MM.1S (cell line): ENCODE measurements around the gene TMA16.

ENCODE experiments used
- DNase-seq: peaks from one replicate; pipeline ENCODE4 v3.0.0-alpha.2; 2015
- H2AFZ ChIP-seq: fragments of 300-600 bp; sonication (generic); 2 replicates; pipeline ENCODE4 v1.6.0; 2016; ENCODE audit warnings: antibody characterized with exemption, low read length
- H3F3A ChIP-seq: fragments of 300-600 bp; sonication (generic); 2 replicates; pipeline ENCODE4 v1.6.1; 2016; ENCODE audit warnings: mild to moderate bottlenecking, antibody characterized with exemption, low read length, moderate library complexity, mixed read lengths; ENCODE audit not compliant: insufficient read depth
- H3K27ac ChIP-seq: fragments of 300-600 bp; sonication (generic); 2 replicates; pipeline ENCODE4 v1.5.1; 2016; ENCODE audit warnings: mild to moderate bottlenecking, low read length
- H3K27me3 ChIP-seq: fragments of 300-600 bp; sonication (generic); replicated peaks from 2 replicates; pipeline ENCODE4 v1.6.0; 2016; ENCODE audit warnings: low read length; ENCODE audit not compliant: insufficient read depth
- H3K36me3 ChIP-seq: fragments of 300-600 bp; sonication (generic); replicated peaks from 2 replicates; pipeline ENCODE4 v1.6.1; 2016; ENCODE audit warnings: mild to moderate bottlenecking, low read length, mixed read lengths; ENCODE audit not compliant: insufficient read depth
- H3K4me1 ChIP-seq: fragments of 300-600 bp; sonication (generic); 2 replicates; pipeline ENCODE4 v1.6.1; 2016; ENCODE audit warnings: low read length, mixed read lengths
- H3K4me2 ChIP-seq: fragments of 300-600 bp; sonication (generic); 2 replicates; pipeline ENCODE4 v1.6.0; 2016; ENCODE audit warnings: low read depth, low read length
- H3K4me3 ChIP-seq: fragments of 300-600 bp; sonication (generic); 2 replicates; pipeline ENCODE4 v1.5.1; 2016; ENCODE audit warnings: low read length, mixed read lengths
- H3K79me2 ChIP-seq: fragments of 300-600 bp; sonication (generic); 2 replicates; pipeline ENCODE4 v1.6.1; 2016; ENCODE audit warnings: mixed run types, low read length, mixed read lengths
- H3K9ac ChIP-seq: fragments of 300-600 bp; sonication (generic); 2 replicates; pipeline ENCODE4 v1.6.1; 2016; ENCODE audit warnings: low read length, mixed read lengths
- H3K9me2 ChIP-seq: fragments of 300-600 bp; sonication (generic); replicated peaks from 2 replicates; pipeline ENCODE4 v1.6.1; 2016; ENCODE audit warnings: mild to moderate bottlenecking, low read length, mixed read lengths; ENCODE audit not compliant: insufficient read depth
- H3K9me3 ChIP-seq: fragments of 300-600 bp; sonication (generic); replicated peaks from 2 replicates; pipeline ENCODE4 v1.6.1; 2016; ENCODE audit warnings: mild to moderate bottlenecking, low read length, mixed read lengths; ENCODE audit not compliant: insufficient read depth
- H4K20me1 ChIP-seq: fragments of 300-600 bp; sonication (generic); 2 replicates; pipeline ENCODE4 v1.6.1; 2016; ENCODE audit warnings: mild to moderate bottlenecking, low read length, moderate library complexity, mixed read lengths; ENCODE audit not compliant: insufficient read depth
- EZH2 ChIP-seq: fragments of 300-600 bp; sonication (generic); optimal IDR thresholded peaks from 2 replicates; pipeline ENCODE3; 2017; ENCODE audit warnings: low read depth, mild to moderate bottlenecking, antibody characterized with exemption, low read length, mixed read lengths
- EZH2phosphoT487 ChIP-seq: fragments of 300-600 bp; sonication (generic); IDR thresholded peaks from 2 replicates; pipeline ENCODE4 v1.6.1; 2018; ENCODE audit warnings: antibody characterized with exemption, low read length
- TF ChIP-seq, protein P1 (sequence below): fragments of 300-600 bp; sonication (generic); IDR thresholded peaks from 2 replicates; pipeline ENCODE4 v1.5.1; 2016; ENCODE audit warnings: antibody characterized with exemption, low read length, mixed read lengths

Gene TMA16

DNA sequence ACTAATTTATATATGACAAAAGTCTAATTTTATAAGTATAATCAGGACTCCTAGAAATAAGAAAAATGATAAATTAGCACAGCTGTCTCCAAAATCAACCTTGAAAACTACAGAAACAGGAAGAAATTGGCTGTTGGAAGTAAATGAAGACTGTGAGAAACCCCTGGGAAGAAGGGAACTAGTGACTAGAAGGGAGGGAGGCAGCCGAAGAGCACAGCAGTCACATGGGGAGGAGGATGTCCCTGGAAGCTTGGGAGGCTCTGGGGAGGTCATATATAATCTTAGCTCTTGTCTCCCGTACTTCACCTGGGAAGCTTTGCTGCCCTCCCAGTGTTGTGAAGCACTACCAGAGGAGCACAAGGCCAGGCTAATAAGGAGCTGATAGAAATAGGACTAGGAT lies 8.9 kb upstream of the TMA16 start:
- Histone ChIP-seq H3K9me3 (no peaks in the 10 kb centered on the region), H4K20me1 (no peaks in the 10 kb centered on the region), H2AFZ (no peak overlapping the region), H3K9me2 (no peaks in the 10 kb centered on the region), H3K79me2 (no peaks in the 10 kb centered on the region), H3K9ac (no peak overlapping the region), H3K4me2 (no peak overlapping the region), H3K4me1 (peaks cover 17% of the 10 kb centered on the region), H3K4me3 (no peak overlapping the region), H3K36me3 (no peaks in the 10 kb centered on the region), H3K27ac (no peak overlapping the region), H3F3A (no peaks in the 10 kb centered on the region), H3K27me3 (no peaks in the 10 kb centered on the region)
- no peak for DNase-seq
- TF ChIP-seq, protein P1, sequence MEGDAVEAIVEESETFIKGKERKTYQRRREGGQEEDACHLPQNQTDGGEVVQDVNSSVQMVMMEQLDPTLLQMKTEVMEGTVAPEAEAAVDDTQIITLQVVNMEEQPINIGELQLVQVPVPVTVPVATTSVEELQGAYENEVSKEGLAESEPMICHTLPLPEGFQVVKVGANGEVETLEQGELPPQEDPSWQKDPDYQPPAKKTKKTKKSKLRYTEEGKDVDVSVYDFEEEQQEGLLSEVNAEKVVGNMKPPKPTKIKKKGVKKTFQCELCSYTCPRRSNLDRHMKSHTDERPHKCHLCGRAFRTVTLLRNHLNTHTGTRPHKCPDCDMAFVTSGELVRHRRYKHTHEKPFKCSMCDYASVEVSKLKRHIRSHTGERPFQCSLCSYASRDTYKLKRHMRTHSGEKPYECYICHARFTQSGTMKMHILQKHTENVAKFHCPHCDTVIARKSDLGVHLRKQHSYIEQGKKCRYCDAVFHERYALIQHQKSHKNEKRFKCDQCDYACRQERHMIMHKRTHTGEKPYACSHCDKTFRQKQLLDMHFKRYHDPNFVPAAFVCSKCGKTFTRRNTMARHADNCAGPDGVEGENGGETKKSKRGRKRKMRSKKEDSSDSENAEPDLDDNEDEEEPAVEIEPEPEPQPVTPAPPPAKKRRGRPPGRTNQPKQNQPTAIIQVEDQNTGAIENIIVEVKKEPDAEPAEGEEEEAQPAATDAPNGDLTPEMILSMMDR, result no peak
- TF ChIP-seq EZH2 (no peak), EZH2phosphoT487 (no peak)

DNA sequence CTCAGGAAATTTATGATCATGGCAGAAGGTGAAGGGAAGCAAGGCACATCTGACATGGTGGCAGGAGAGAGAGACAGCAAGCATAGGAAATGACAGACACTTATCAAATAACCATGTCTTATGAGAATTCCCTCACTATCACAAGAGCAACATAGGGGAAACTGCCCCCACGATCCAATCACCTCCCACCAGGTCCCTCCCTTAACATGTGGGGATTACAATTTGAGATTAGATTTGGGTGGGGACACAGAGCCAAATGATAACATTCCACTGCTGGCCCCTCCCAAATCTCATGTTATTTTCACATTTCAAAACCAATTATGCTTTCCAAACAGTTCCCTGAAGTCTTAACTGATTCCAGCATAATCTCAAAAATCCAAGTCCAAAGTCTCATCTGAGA lies 8.2 kb upstream of the TMA16 start:
- Histone ChIP-seq H3K4me3 (no peak overlapping the region), H3K27ac (no peak overlapping the region), H3K9ac (no peak overlapping the region), H2AFZ (no peak overlapping the region), H3F3A (no peaks in the 10 kb centered on the region), H3K27me3 (no peaks in the 10 kb centered on the region), H3K4me2 (no peak overlapping the region), H3K79me2 (no peaks in the 10 kb centered on the region), H3K9me3 (no peaks in the 10 kb centered on the region), H3K36me3 (no peaks in the 10 kb centered on the region), H3K4me1 (peaks cover 17% of the 10 kb centered on the region), H3K9me2 (no peaks in the 10 kb centered on the region), H4K20me1 (no peaks in the 10 kb centered on the region)
- TF ChIP-seq EZH2phosphoT487, result no peak
- TF ChIP-seq, protein P1, result no peak
- TF ChIP-seq EZH2, result no peak
- no peak for DNase-seq

DNA sequence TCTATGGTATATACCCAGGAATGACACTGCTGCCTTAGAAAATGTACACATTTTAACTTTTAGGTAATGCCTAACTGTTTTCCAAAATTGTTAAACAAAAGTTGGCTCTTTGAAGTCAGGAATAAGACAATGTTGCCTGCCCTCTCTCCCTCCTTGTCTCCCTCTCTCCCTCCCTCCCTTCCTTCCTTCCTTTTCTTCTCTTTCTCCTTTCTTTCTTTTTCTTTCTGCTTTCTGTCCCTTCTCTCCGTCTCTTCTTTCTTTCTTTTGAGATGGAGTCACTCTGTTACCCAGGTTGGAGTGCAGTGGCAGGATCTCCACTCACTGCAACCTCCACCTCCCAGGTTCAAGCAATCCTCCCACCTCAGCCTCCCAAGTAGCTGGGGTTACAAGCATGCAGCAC lies 4.6 kb upstream of the TMA16 start:
- H4K20me1 ChIP-seq, result no peaks in the 10 kb centered on the region
- H3K27ac ChIP-seq, result no peak overlapping the region
- 0 out of 2 replicates have a peak, but pooled peaks cover 7% of the 10 kb centered on the region for H3K4me1 ChIP-seq
- H3K9me3 ChIP-seq, result no peaks in the 10 kb centered on the region
- no peak for TF ChIP-seq EZH2
- TF ChIP-seq, protein P1, result no peak
- no peak for TF ChIP-seq EZH2phosphoT487
- no peaks in the 10 kb centered on the region for H3K9me2 ChIP-seq
- no peak for DNase-seq
- no peak overlapping the region for H2AFZ ChIP-seq
- H3F3A ChIP-seq, result peaks cover 14% of the 10 kb centered on the region
- no peak overlapping the region for H3K4me2 ChIP-seq
- no peak overlapping the region for H3K9ac ChIP-seq
- H3K36me3 ChIP-seq, result no peaks in the 10 kb centered on the region
- peaks cover 1% of the 10 kb centered on the region for H3K79me2 ChIP-seq
- no peaks in the 10 kb centered on the region for H3K27me3 ChIP-seq
- H3K4me3 ChIP-seq, result no peak overlapping the region
